Neural cell (in vitro differentiated cells): Measurements from ENCODE around the gene RNASEL. TPM values are rescaled to one million over a fixed set of nuclear protein-coding genes. Genes with fewer than 3 reads are reported as not detected.

Experiments used
- H2AFZ ChIP-seq: fragments of 200-600, 300-800 bp; sonication (generic), shearing (Covaris generic); 2 replicates; pipeline ENCODE4 v1.6.0; 2014; ENCODE audit warnings: low read depth, mild to moderate bottlenecking, antibody characterized with exemption, low read length, moderate library complexity
- H3F3A ChIP-seq: fragments of 200-600 bp; shearing (Covaris generic); 2 replicates; pipeline ENCODE4 v1.6.1; 2016; ENCODE audit warnings: mild to moderate bottlenecking, moderate library complexity, mixed read lengths, antibody characterized with exemption, low read length; ENCODE audit not compliant: insufficient read depth, poor library complexity, severe bottlenecking
- H3K27ac ChIP-seq: fragments of 200-600, 300-800 bp; sonication (generic), shearing (Covaris generic); 2 replicates; pipeline ENCODE4 v1.5.1; 2014; ENCODE audit warnings: mild to moderate bottlenecking, low read length, moderate library complexity
- H3K27me3 ChIP-seq: fragments of 300-800, 200-600 bp; sonication (generic), shearing (Covaris generic); 2 replicates; pipeline ENCODE4 v1.6.0; 2014; ENCODE audit warnings: mild to moderate bottlenecking, low read depth, low read length, moderate library complexity; ENCODE audit not compliant: insufficient read depth
- H3K36me3 ChIP-seq: fragments of 300-800, 200-600 bp; sonication (generic), shearing (Covaris generic); 2 replicates; pipeline ENCODE4 v1.5.1; 2014; ENCODE audit warnings: mild to moderate bottlenecking, antibody characterized with exemption, low read length, moderate library complexity; ENCODE audit not compliant: insufficient read depth
- H3K4me2 ChIP-seq: fragments of 300-800, 200-600 bp; sonication (generic), shearing (Covaris generic); 2 replicates; pipeline ENCODE4 v1.6.0; 2014; ENCODE audit warnings: mild to moderate bottlenecking, low read length
- H3K4me3 ChIP-seq: fragments of 300-800, 200-600 bp; sonication (generic), shearing (Covaris generic); 2 replicates; pipeline ENCODE4 v1.5.1; 2014; ENCODE audit warnings: mild to moderate bottlenecking, low read length, moderate library complexity
- H3K79me2 ChIP-seq: fragments of 200-600 bp; shearing (Covaris generic); replicated peaks from 2 replicates; pipeline ENCODE4 v1.6.0; 2014; ENCODE audit warnings: mild to moderate bottlenecking, low read length, moderate library complexity; ENCODE audit not compliant: insufficient read depth
- H3K9ac ChIP-seq: fragments of 300-800, 200-600 bp; sonication (generic), shearing (Covaris generic); 2 replicates; pipeline ENCODE4 v1.6.1; 2016; ENCODE audit warnings: mild to moderate bottlenecking, low read length, mixed read lengths
- H3K9me2 ChIP-seq: fragments of 200-600 bp; shearing (Covaris generic); 2 replicates; pipeline ENCODE4 v1.6.1; 2016; ENCODE audit warnings: mild to moderate bottlenecking, low read length, mixed read lengths; ENCODE audit not compliant: insufficient read depth
- H3K9me3 ChIP-seq: fragments of 200-600, 300-800 bp; sonication (generic), shearing (Covaris generic); 2 replicates; pipeline ENCODE4 v1.6.1; 2016; ENCODE audit warnings: mild to moderate bottlenecking, mixed run types, low read length, moderate library complexity, mixed read lengths
- H4K20me1 ChIP-seq: fragments of 200-600 bp; shearing (Covaris generic); 2 replicates; pipeline ENCODE4 v1.6.1; 2016; ENCODE audit warnings: mild to moderate bottlenecking, mixed run types; ENCODE audit not compliant: insufficient read depth
- CTCF ChIP-seq: fragments of 450-650 bp; IDR thresholded peaks from 2 replicates; pipeline ENCODE4 v1.5.1; 2014; ENCODE audit warnings: antibody characterized with exemption, mild to moderate bottlenecking, moderate library complexity; ENCODE audit not compliant: poor library complexity, severe bottlenecking
- EP300 ChIP-seq: fragments of 450-650 bp; conservative IDR thresholded peaks from 2 replicates; pipeline ENCODE4 v1.6.1; 2014; ENCODE audit warnings: antibody characterized with exemption, mild to moderate bottlenecking, moderate library complexity; ENCODE audit not compliant: poor library complexity, severe bottlenecking
- EZH2 ChIP-seq: fragments of 200-600, 300-800 bp; shearing (Covaris generic), sonication (generic); IDR thresholded peaks from 2 replicates; pipeline ENCODE4 v1.6.1; 2014; ENCODE audit warnings: antibody characterized with exemption, low read length, borderline replicate concordance, mild to moderate bottlenecking; ENCODE audit not compliant: insufficient read depth, poor library complexity, severe bottlenecking
- MXI1 ChIP-seq: fragments of 450-650 bp; conservative IDR thresholded peaks from 2 replicates; pipeline ENCODE4 v1.6.1; 2014; ENCODE audit warnings: antibody characterized with exemption, mild to moderate bottlenecking; ENCODE audit not compliant: poor library complexity, severe bottlenecking
- POLR2AphosphoS5 ChIP-seq: IDR thresholded peaks from 2 replicates; pipeline ENCODE4 v1.6.1; 2012
- RAD21 ChIP-seq: fragments of 450-650 bp; conservative IDR thresholded peaks from 2 replicates; pipeline ENCODE4 v1.6.1; 2014; ENCODE audit warnings: antibody characterized with exemption, mild to moderate bottlenecking, moderate library complexity
- REST ChIP-seq: IDR thresholded peaks from 2 replicates; pipeline ENCODE4 v1.6.1; 2012; ENCODE audit warnings: borderline replicate concordance
- SMC3 ChIP-seq: fragments of 450-650 bp; conservative IDR thresholded peaks from 2 replicates; pipeline ENCODE4 v1.6.1; 2014; ENCODE audit warnings: antibody characterized with exemption, mild to moderate bottlenecking, moderate library complexity; ENCODE audit not compliant: poor library complexity
- TAF1 ChIP-seq: IDR thresholded peaks from 2 replicates; pipeline ENCODE4 v1.6.1; 2012; ENCODE audit warnings: low read depth
- polyA plus RNA-seq: library from polyadenylated mRNA; depleted of rRNA; stranded (reverse); fragments of >200 nt; gene quantifications from 2 replicates; pipeline ENCODE4 v1.2.3, GENCODE V29; 2014

Gene RNASEL
- polyA plus RNA-seq, 1 donor from 2014 or later: 0.47 TPM

- Histone ChIP-seq H3F3A (no peaks in the 10 kb centered on the region), H3K9ac (no peak overlapping the region), H3K4me3 (no peak overlapping the region), H3K79me2 (no peaks in the 10 kb centered on the region), H2AFZ (no peak overlapping the region), H3K27me3 (no peaks in the 10 kb centered on the region), H3K9me3 (no peaks in the 10 kb centered on the region), H4K20me1 (no peaks in the 10 kb centered on the region), H3K9me2 (no peaks in the 10 kb centered on the region), H3K27ac (no peak overlapping the region), H3K36me3 (no peaks in the 10 kb centered on the region), H3K4me2 (no peak overlapping the region)
- TF ChIP-seq RAD21 (peak; percentile 49), REST (no peak), SMC3 (peak; percentile 65), EZH2 (no peak), CTCF (peak; percentile 67)
Measured at GRCh38 chr1:182595641-182596240, 6.7 kb upstream of the RNASEL start.

GRCh38 chr1:182589931-182590330, 875 bp upstream of the RNASEL start:
- Histone ChIP-seq H3F3A (no peaks in the 10 kb centered on the region), H3K9ac (no peak overlapping the region), H3K27me3 (no peaks in the 10 kb centered on the region), H3K79me2 (no peaks in the 10 kb centered on the region), H3K4me2 (no peak overlapping the region), H3K9me2 (no peaks in the 10 kb centered on the region), H3K27ac (no peak overlapping the region), H4K20me1 (no peaks in the 10 kb centered on the region), H3K9me3 (peaks cover 5% of the 10 kb centered on the region), H3K36me3 (no peaks in the 10 kb centered on the region), H2AFZ (no peak overlapping the region), H3K4me3 (no peak overlapping the region)
- no peak for TF ChIP-seq EP300
- no peak for TF ChIP-seq REST
- no peak for TF ChIP-seq SMC3
- TF ChIP-seq EZH2: no peak
- TF ChIP-seq MXI1: no peak
- no peak for TF ChIP-seq RAD21
- TF ChIP-seq TAF1: no peak
- no peak for TF ChIP-seq POLR2AphosphoS5
- no peak for TF ChIP-seq CTCF
